HG02870 (cell line): ENCODE data around the gene FUBP3.
"Not testable (repeated sequence)": the region's sequence is repeated elsewhere in the genome, so short reads cannot be mapped to it uniquely, and the experiment has no call there.

Experiments
- ATAC-seq: cut with Tn5 transposase; IDR thresholded peaks from one replicate; pipeline ENCODE4 v1.9.1; 2021; ENCODE audit warnings: mild to moderate bottlenecking, moderate library complexity; ENCODE audit not compliant: unreplicated experiment

The FUBP3 gene

GRCh38 chr9:130680836-130681768, 101.7 kb downstream of the FUBP3 start:
- no peak for ATAC-seq

- ATAC-seq = no peak
These were observed 102.5 kb downstream of the FUBP3 start for GRCh38 chr9:130681769-130682420.

GRCh38 chr9:130682421-130683121, 103.2 kb downstream of the FUBP3 start:
- no peak for ATAC-seq

- no peak for ATAC-seq
These were observed 105.7 kb downstream of the FUBP3 start for GRCh38 chr9:130685104-130685503.

- not testable (repeated sequence) for ATAC-seq
These were observed 106.6 kb downstream of the FUBP3 start for GRCh38 chr9:130685945-130686344.

GRCh38 chr9:130687615-130688014, 108.2 kb downstream of the FUBP3 start:
- no peak for ATAC-seq
